IMR-90 (cell line): ENCODE measurements around the gene IL17C. TPM values are rescaled to one million over a fixed set of nuclear protein-coding genes. Genes with fewer than 3 reads are reported as not detected.

Experiments
- ATAC-seq: fragments of 200-7000 bp; cut with Tn5 transposase; 2 replicates; pipeline ENCODE4 v1.9.1; 2020; ENCODE audit warnings: low read depth, mild to moderate bottlenecking, moderate library complexity
- BruUV-seq: library from RNA; stranded (reverse); fragments of 400-500 nt; replicated peaks from 2 replicates; lab custom pipeline; 2021; lab: Mats Ljungman, UMichigan
- CTCF ChIA-PET: fragments of 300-600 bp; formaldehyde crosslinking; extraction: SDS; loops from one replicate; lab custom pipeline; 2021; ENCODE audit warnings: antibody characterized with exemption; lab: Yijun Ruan, JAX
- POLR2A ChIA-PET: fragments of 300-600 bp; sonication (Branson Sonifier 250); formaldehyde crosslinking; loops from one replicate; lab custom pipeline; 2022; ENCODE audit warnings: antibody characterized with exemption; ENCODE audit not compliant: unreplicated experiment; lab: Charles Lee
- DNase-seq: peaks from one replicate; pipeline ENCODE4 v3.0.0; 2013
- H2AFZ ChIP-seq: replicated peaks from 2 replicates; pipeline ENCODE3; 2013; ENCODE audit warnings: low read length, mild to moderate bottlenecking; ENCODE audit not compliant: poor library complexity
- H2AK5ac ChIP-seq: 2 replicates; pipeline ENCODE4 v1.6.1; 2013; ENCODE audit warnings: low read depth, low read length, inconsistent platforms
- H2AK9ac ChIP-seq: replicated peaks from 2 replicates; pipeline ENCODE3; 2013; ENCODE audit warnings: mild to moderate bottlenecking, low read depth, low read length, moderate library complexity; ENCODE audit not compliant: poor library complexity
- H2BK120ac ChIP-seq: 2 replicates; pipeline ENCODE4 v1.6.1; 2013; ENCODE audit warnings: low read depth, low read length, inconsistent platforms
- H2BK15ac ChIP-seq: 3 replicates; pipeline ENCODE4 v1.6.1; 2013; ENCODE audit warnings: low read depth, low read length, inconsistent platforms
- H2BK20ac ChIP-seq: 2 replicates; pipeline ENCODE4 v1.6.1; 2013; ENCODE audit warnings: low read depth, mild to moderate bottlenecking, inconsistent platforms, low read length, moderate library complexity
- H2BK5ac ChIP-seq: 2 replicates; pipeline ENCODE4 v1.6.1; 2013; ENCODE audit warnings: mild to moderate bottlenecking, low read depth, low read length, inconsistent platforms; ENCODE audit not compliant: poor library complexity, severe bottlenecking
- H3K14ac ChIP-seq: replicated peaks from 2 replicates; pipeline ENCODE4 v1.6.1; 2013; ENCODE audit warnings: low read depth, low read length, inconsistent platforms
- H3K18ac ChIP-seq: 2 replicates; pipeline ENCODE4 v1.6.1; 2013; ENCODE audit warnings: low read depth, low read length, control low read depth
- H3K23ac ChIP-seq: 2 replicates; pipeline ENCODE4 v1.6.1; 2013; ENCODE audit warnings: low read depth, low read length, inconsistent platforms
- H3K27ac ChIP-seq: 2 replicates; pipeline ENCODE4 v1.5.1; 2013; ENCODE audit warnings: mild to moderate bottlenecking, control low read depth, low read length; ENCODE audit not compliant: insufficient read depth
- H3K27me3 ChIP-seq: 2 replicates; pipeline ENCODE4 v1.6.1; 2013; ENCODE audit warnings: low read length; ENCODE audit not compliant: control insufficient read depth, insufficient read depth
- H3K36me3 ChIP-seq: 2 replicates; pipeline ENCODE4 v1.6.1; 2013; ENCODE audit warnings: low read length, mixed read lengths; ENCODE audit not compliant: control insufficient read depth, insufficient read depth
- H3K4ac ChIP-seq: 2 replicates; pipeline ENCODE4 v1.6.1; 2013; ENCODE audit warnings: low read depth, low read length, inconsistent platforms
- H3K4me1 ChIP-seq: 2 replicates; pipeline ENCODE4 v1.6.1; 2013; ENCODE audit warnings: low read length, mixed read lengths; ENCODE audit not compliant: control insufficient read depth, insufficient read depth
- H3K4me2 ChIP-seq: 2 replicates; pipeline ENCODE4 v1.6.1; 2013; ENCODE audit warnings: low read depth, mild to moderate bottlenecking, control low read depth, low read length, moderate library complexity
- H3K4me3 ChIP-seq: 2 replicates; pipeline ENCODE4 v1.5.1; 2013; ENCODE audit warnings: low read depth, mild to moderate bottlenecking, control low read depth, low read length, moderate library complexity; ENCODE audit not compliant: insufficient read depth
- H3K56ac ChIP-seq: 2 replicates; pipeline ENCODE4 v1.6.1; 2013; ENCODE audit warnings: low read length, inconsistent platforms; ENCODE audit not compliant: insufficient read depth; ENCODE audit errors: extremely low read depth
- H3K79me1 ChIP-seq, 2 experiments: 2 replicates each; pipeline ENCODE4 v1.6.1; 2013; ENCODE audit warnings: low read length in 2 of 2, inconsistent platforms in 1 of 2, low read depth in 1 of 2
- H3K9ac ChIP-seq: 2 replicates; pipeline ENCODE4 v1.6.1; 2013; ENCODE audit warnings: low read depth, low read length, control low read depth
- H3K9me1 ChIP-seq: 2 replicates; pipeline ENCODE4 v1.6.1; 2013; ENCODE audit warnings: low read length, inconsistent platforms; ENCODE audit not compliant: insufficient read depth
- H3K9me3 ChIP-seq: 2 replicates; pipeline ENCODE4 v1.6.1; 2013; ENCODE audit warnings: low read length; ENCODE audit not compliant: control insufficient read depth, insufficient read depth
- H4K20me1 ChIP-seq: 2 replicates; pipeline ENCODE4 v1.6.1; 2013; ENCODE audit warnings: low read length, inconsistent platforms; ENCODE audit not compliant: insufficient read depth
- H4K5ac ChIP-seq: 2 replicates; pipeline ENCODE4 v1.6.1; 2013; ENCODE audit warnings: mild to moderate bottlenecking, low read depth, low read length, control low read depth
- H4K8ac ChIP-seq, 2 experiments: 2 replicates each; pipeline ENCODE4 v1.6.1; 2013; ENCODE audit warnings: low read depth in 2 of 2, low read length in 2 of 2, control low read depth in 1 of 2, inconsistent platforms in 1 of 2
- H4K91ac ChIP-seq: 2 replicates; pipeline ENCODE4 v1.6.1; 2013; ENCODE audit warnings: low read depth, low read length, inconsistent platforms; ENCODE audit not compliant: insufficient read depth
- BHLHE40 ChIP-seq: fragments of 150-350 bp; IDR thresholded peaks from 2 replicates; pipeline ENCODE4 v1.6.1; 2016; ENCODE audit warnings: mild to moderate bottlenecking, low read depth, low read length
- CEBPB ChIP-seq: IDR thresholded peaks from 2 replicates; pipeline ENCODE4 v1.6.1; 2012; ENCODE audit warnings: low read depth, low read length, improper control_type of control experiment
- CHD1 ChIP-seq: IDR thresholded peaks from 2 replicates; pipeline ENCODE4 v1.6.1; 2012; ENCODE audit warnings: low read depth, low read length, improper control_type of control experiment
- MAFK ChIP-seq: IDR thresholded peaks from 2 replicates; pipeline ENCODE4 v1.6.1; 2012; ENCODE audit warnings: low read depth, low read length, improper control_type of control experiment
- MAZ ChIP-seq: IDR thresholded peaks from 2 replicates; pipeline ENCODE4 v1.6.1; 2012; ENCODE audit warnings: low read depth, mild to moderate bottlenecking, low read length, improper control_type of control experiment, moderate library complexity, borderline replicate concordance
- POLR2A ChIP-seq: IDR thresholded peaks from 2 replicates; pipeline ENCODE4 v1.6.1; 2012; ENCODE audit warnings: mild to moderate bottlenecking, low read depth, low read length
- RAD21 ChIP-seq: IDR thresholded peaks from 2 replicates; pipeline ENCODE4 v1.6.1; 2012; ENCODE audit warnings: low read length, improper control_type of control experiment
- RFX5 ChIP-seq: IDR thresholded peaks from 2 replicates; pipeline ENCODE4 v1.8.0; 2012; ENCODE audit warnings: low read depth, mild to moderate bottlenecking, low read length, moderate library complexity
- WGBS, 2 experiments: methylation state at CpG; one replicate each; pipeline versions ENCODE4 v1.1.5 to v1.1.7; 2013; ENCODE audit warnings: missing lambda C conversion rate in 2 of 2; ENCODE audit not compliant: insufficient read length in 1 of 2; ENCODE audit errors: extremely low coverage in 2 of 2; 5-methylcytosine and 5-hydroxymethylcytosine counted together
- dilution Hi-C: fragments of 300-500 bp; cut with HindIII; formaldehyde crosslinking; loops from one replicate; pipeline ENCODE4 v1.14.3; 2018; ENCODE audit warnings: low sequenced_read_pairs; ENCODE audit not compliant: unreplicated experiment
- in situ Hi-C: fragments of 300-500 bp; cut with MboI; formaldehyde crosslinking; loops from 3 replicates; pipeline ENCODE4 v1.14.3; 2019; ENCODE audit warnings: low sequenced_read_pairs, inconsistent platforms, mixed read lengths
- intact Hi-C: fragments of 100-400 bp; cut with micrococcal nuclease; formaldehyde crosslinking; loops from 2 replicates; pipeline ENCODE4 v1.10.0; 2022
- polyA plus RNA-seq, 3 experiments: library from polyadenylated mRNA; depleted of rRNA; stranded (reverse); fragments of >200 nt; gene quantifications; 2 replicates each; pipeline ENCODE4 v1.2.3, GENCODE V29; 2012; ENCODE audit warnings: low replicate concordance in 1 of 3
- total RNA-seq: library from RNA; depleted of rRNA; stranded (reverse); fragments of >200 nt; gene quantifications from 2 replicates; pipeline ENCODE4 v1.2.3, GENCODE V29; 2012
- TF ChIP-seq, protein P1 (sequence below): conservative IDR thresholded peaks from 2 replicates; pipeline ENCODE4 v1.5.1; 2012; ENCODE audit warnings: mild to moderate bottlenecking, low read depth, low read length, improper control_type of control experiment
- TF ChIP-seq, protein P2 (sequence below): fragments of 150-350 bp; IDR thresholded peaks from 2 replicates; pipeline ENCODE4 v1.6.1; 2017; ENCODE audit warnings: mild to moderate bottlenecking, antibody characterized with exemption, low read length, low read depth
- TF ChIP-seq, protein P3 (sequence below): fragments of 150-350 bp; IDR thresholded peaks from 2 replicates; pipeline ENCODE4 v1.6.1; 2016; ENCODE audit warnings: low read depth, mild to moderate bottlenecking, low read length, moderate library complexity, borderline replicate concordance

IL17C gene
- total and polyA plus RNA-seq, 2 of the 4 experiments (the other 2 are of a cell fraction) = 0.09 TPM; not detected in 1

DNA sequence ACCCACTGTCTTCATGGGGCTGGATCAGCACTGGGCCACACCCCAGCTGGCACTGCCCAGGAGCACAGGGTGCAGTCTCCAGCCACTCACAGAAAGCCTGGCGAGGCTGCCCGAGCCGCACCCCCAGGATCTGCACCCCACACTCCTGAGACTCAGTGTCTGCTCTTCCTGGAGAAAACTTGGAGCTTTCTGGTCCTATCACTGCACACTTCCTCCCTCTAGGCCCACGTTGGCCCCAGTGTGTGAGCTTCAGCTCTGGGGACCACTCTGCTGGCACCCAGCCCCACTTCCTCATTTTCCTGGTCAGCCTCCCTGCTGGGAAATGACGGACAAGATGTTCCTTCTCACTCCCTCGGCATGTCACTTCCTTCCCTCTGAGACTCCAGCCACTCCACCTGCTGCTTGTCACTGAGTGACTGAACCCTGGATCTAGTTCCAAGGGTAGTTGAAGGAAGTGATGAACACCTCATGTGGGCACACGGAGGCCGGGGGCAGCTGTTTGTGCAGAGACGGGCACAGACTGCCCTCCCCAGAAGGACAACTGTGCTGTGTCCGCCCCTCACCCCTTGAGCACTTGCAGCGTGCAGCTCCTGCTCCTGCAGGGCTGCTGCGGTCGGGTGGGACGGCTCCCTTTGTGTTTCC, 39.2 kb upstream of the IL17C start:
- H3K56ac ChIP-seq = no peak overlapping the region
- H3K9ac ChIP-seq = no peak overlapping the region
- peaks cover 3 to 53% of the 10 kb centered on the region in 2 experiments for H3K79me1 ChIP-seq
- ChIA-PET POLR2A (no interaction called here), CTCF (no interaction called here)
- no peak overlapping the region for H3K4me3 ChIP-seq
- DNase-seq (no peak), ATAC-seq (no peak)
- H3K14ac ChIP-seq = no peak overlapping the region
- no peak overlapping the region for H2AK5ac ChIP-seq
- H3K4me1 ChIP-seq = no peaks in the 10 kb centered on the region
- H2BK20ac ChIP-seq = no peak overlapping the region
- H3K9me3 ChIP-seq = no peaks in the 10 kb centered on the region
- no peak overlapping the region for H3K4ac ChIP-seq
- H4K8ac ChIP-seq = no peak overlapping the region
- no peak overlapping the region for H4K91ac ChIP-seq
- intact Hi-C loops (no loop called here), in situ Hi-C loops (no loop called here), dilution Hi-C loops (no loop called here)
- no peak overlapping the region for H3K27ac ChIP-seq
- H2AK9ac ChIP-seq = no peak overlapping the region
- H4K20me1 ChIP-seq = peaks cover 21% of the 10 kb centered on the region
- H3K27me3 ChIP-seq = no peaks in the 10 kb centered on the region
- no peak overlapping the region for H3K18ac ChIP-seq
- BruUV-seq = no TSS peak
- no peak overlapping the region for H2BK120ac ChIP-seq
- peaks cover 49% of the 10 kb centered on the region for H3K36me3 ChIP-seq
- TF ChIP-seq MAZ = no peak
- no peak for TF ChIP-seq CHD1
- TF ChIP-seq, protein P1, sequence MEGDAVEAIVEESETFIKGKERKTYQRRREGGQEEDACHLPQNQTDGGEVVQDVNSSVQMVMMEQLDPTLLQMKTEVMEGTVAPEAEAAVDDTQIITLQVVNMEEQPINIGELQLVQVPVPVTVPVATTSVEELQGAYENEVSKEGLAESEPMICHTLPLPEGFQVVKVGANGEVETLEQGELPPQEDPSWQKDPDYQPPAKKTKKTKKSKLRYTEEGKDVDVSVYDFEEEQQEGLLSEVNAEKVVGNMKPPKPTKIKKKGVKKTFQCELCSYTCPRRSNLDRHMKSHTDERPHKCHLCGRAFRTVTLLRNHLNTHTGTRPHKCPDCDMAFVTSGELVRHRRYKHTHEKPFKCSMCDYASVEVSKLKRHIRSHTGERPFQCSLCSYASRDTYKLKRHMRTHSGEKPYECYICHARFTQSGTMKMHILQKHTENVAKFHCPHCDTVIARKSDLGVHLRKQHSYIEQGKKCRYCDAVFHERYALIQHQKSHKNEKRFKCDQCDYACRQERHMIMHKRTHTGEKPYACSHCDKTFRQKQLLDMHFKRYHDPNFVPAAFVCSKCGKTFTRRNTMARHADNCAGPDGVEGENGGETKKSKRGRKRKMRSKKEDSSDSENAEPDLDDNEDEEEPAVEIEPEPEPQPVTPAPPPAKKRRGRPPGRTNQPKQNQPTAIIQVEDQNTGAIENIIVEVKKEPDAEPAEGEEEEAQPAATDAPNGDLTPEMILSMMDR = no peak
- TF ChIP-seq BHLHE40 = no peak
- TF ChIP-seq RFX5 = no peak
- TF ChIP-seq CEBPB = no peak
- TF ChIP-seq MAFK = no peak
- no peak for TF ChIP-seq POLR2A
- TF ChIP-seq, protein P2, sequence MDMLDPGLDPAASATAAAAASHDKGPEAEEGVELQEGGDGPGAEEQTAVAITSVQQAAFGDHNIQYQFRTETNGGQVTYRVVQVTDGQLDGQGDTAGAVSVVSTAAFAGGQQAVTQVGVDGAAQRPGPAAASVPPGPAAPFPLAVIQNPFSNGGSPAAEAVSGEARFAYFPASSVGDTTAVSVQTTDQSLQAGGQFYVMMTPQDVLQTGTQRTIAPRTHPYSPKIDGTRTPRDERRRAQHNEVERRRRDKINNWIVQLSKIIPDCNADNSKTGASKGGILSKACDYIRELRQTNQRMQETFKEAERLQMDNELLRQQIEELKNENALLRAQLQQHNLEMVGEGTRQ = no peak
- TF ChIP-seq, protein P3, sequence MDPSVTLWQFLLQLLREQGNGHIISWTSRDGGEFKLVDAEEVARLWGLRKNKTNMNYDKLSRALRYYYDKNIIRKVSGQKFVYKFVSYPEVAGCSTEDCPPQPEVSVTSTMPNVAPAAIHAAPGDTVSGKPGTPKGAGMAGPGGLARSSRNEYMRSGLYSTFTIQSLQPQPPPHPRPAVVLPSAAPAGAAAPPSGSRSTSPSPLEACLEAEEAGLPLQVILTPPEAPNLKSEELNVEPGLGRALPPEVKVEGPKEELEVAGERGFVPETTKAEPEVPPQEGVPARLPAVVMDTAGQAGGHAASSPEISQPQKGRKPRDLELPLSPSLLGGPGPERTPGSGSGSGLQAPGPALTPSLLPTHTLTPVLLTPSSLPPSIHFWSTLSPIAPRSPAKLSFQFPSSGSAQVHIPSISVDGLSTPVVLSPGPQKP = no peak
- no peak for TF ChIP-seq RAD21
- no peak overlapping the region for H3K23ac ChIP-seq
- 94% methylated on average over 7 of the region's 14 CpGs; no CpG with 5 or more reads in 1 of the 2 experiments for WGBS, 2 experiments
- no peak overlapping the region for H2BK15ac ChIP-seq
- H4K5ac ChIP-seq = no peak overlapping the region
- H3K9me1 ChIP-seq = peaks cover 8% of the 10 kb centered on the region; the same call in 1 of the 2 replicates
- no peak overlapping the region for H2BK5ac ChIP-seq
- no peak overlapping the region for H3K4me2 ChIP-seq
- no peak overlapping the region for H2AFZ ChIP-seq
